ENCODE data around the gene PSAP.

- TF ChIP-seq, protein P1, sequence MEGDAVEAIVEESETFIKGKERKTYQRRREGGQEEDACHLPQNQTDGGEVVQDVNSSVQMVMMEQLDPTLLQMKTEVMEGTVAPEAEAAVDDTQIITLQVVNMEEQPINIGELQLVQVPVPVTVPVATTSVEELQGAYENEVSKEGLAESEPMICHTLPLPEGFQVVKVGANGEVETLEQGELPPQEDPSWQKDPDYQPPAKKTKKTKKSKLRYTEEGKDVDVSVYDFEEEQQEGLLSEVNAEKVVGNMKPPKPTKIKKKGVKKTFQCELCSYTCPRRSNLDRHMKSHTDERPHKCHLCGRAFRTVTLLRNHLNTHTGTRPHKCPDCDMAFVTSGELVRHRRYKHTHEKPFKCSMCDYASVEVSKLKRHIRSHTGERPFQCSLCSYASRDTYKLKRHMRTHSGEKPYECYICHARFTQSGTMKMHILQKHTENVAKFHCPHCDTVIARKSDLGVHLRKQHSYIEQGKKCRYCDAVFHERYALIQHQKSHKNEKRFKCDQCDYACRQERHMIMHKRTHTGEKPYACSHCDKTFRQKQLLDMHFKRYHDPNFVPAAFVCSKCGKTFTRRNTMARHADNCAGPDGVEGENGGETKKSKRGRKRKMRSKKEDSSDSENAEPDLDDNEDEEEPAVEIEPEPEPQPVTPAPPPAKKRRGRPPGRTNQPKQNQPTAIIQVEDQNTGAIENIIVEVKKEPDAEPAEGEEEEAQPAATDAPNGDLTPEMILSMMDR (IDR thresholded peaks at IDR 0.05; ENCODE audit: low read length), result no peak
- TF ChIP-seq EZH2 (optimal IDR thresholded peaks at IDR 0.05; ENCODE audit: low read depth, low read length), result no peak
Observed at GRCh38 chr10:71829171-71829570, 21.9 kb downstream of the PSAP start.

All from MM.1S (cell line).